HepG2 (cell line): ENCODE measurements around the gene GFAP. TPM values are rescaled to one million over a fixed set of nuclear protein-coding genes. Genes with fewer than 3 reads are reported as not detected.
A peak's percentile ranks its signal among the peaks of the same experiment; 100 is the strongest.

Source experiments
- AGO1 ChIP-seq: fragments of 200-400 bp; formaldehyde crosslinking; IDR thresholded peaks from 2 replicates; pipeline ENCODE4 v1.6.1; 2017; ENCODE audit warnings: mild to moderate bottlenecking, low read depth, low read length, moderate library complexity; ENCODE audit not compliant: poor library complexity, severe bottlenecking
- GFI1 ChIP-seq: sonication (generic); formaldehyde crosslinking; IDR thresholded peaks from 2 replicates; pipeline ENCODE4 v1.5.0; 2020; ENCODE audit warnings: missing genetic modification reagents, mild to moderate bottlenecking, borderline replicate concordance
- HNRNPL ChIP-seq: fragments of 200-400 bp; formaldehyde crosslinking; IDR thresholded peaks from 2 replicates; pipeline ENCODE4 v1.6.1; 2017; ENCODE audit warnings: mild to moderate bottlenecking, low read depth, low read length
- SALL1 ChIP-seq: sonication (generic); formaldehyde crosslinking; IDR thresholded peaks from 2 replicates; pipeline ENCODE4 v1.8.0; 2022; ENCODE audit warnings: mild to moderate bottlenecking, missing genetic modification reagents
- SRSF1 ChIP-seq: fragments of 200-400 bp; formaldehyde crosslinking; optimal IDR thresholded peaks from 2 replicates; pipeline ENCODE3; 2017; ENCODE audit warnings: mild to moderate bottlenecking, low read depth, low read length, moderate library complexity
- ZBTB7A ChIP-seq: sonication (generic); formaldehyde crosslinking; IDR thresholded peaks from 2 replicates; pipeline ENCODE4 v1.8.0; 2022; ENCODE audit warnings: mild to moderate bottlenecking, missing genetic modification reagents
- ZNF768 ChIP-seq: sonication (generic); formaldehyde crosslinking; IDR thresholded peaks from 2 replicates; pipeline ENCODE4 v1.4.0; 2020; ENCODE audit warnings: missing genetic modification reagents
- ZSCAN22 ChIP-seq: sonication (generic); formaldehyde crosslinking; IDR thresholded peaks from 2 replicates; pipeline ENCODE4 v1.4.0; 2020; ENCODE audit warnings: mild to moderate bottlenecking, missing genetic modification reagents
- polyA plus RNA-seq, 8 experiments: library from polyadenylated mRNA; depleted of rRNA in 3 of 8; stranded (reverse) in 7 of 8; unstranded in 1 of 8; fragments of >200 nt; fragmentation: Illumina TruSeq in 4 of 8; extraction: Trizol in 4 of 8; gene quantifications; 2 replicates each; pipeline versions ENCODE4 v1.2.1 to v1.2.3, GENCODE V29; 2011 to 2016; ENCODE audit warnings: low read depth in 4 of 8, missing spikeins in 1 of 8, mixed read lengths in 1 of 8; ENCODE audit not compliant: insufficient read depth in 1 of 8
- total RNA-seq, 5 experiments: library from RNA; depleted of rRNA; stranded (reverse); fragments of >200 nt; fragmentation: Illumina TruSeq; extraction: Trizol; gene quantifications; 2 replicates each; pipeline ENCODE4 v1.2.3, GENCODE V29; 2016; ENCODE audit warnings: low read depth in 1 of 5
- TF ChIP-seq, protein P1 (sequence below): sonication (generic); formaldehyde crosslinking; IDR thresholded peaks from 2 replicates; pipeline ENCODE4 v1.5.0; 2020; ENCODE audit warnings: mild to moderate bottlenecking, missing genetic modification reagents, borderline replicate concordance
- TF ChIP-seq, protein P2 (sequence below): sonication (generic); formaldehyde crosslinking; IDR thresholded peaks from 2 replicates; pipeline ENCODE4 v1.4.0; 2020; ENCODE audit warnings: missing genetic modification reagents

Gene GFAP
- total and polyA plus RNA-seq, 2 of the 13 experiments (the other 11 are each of a cell fraction or from before 2014, with no cell fraction given): 0.11 to 0.29 TPM

DNA sequence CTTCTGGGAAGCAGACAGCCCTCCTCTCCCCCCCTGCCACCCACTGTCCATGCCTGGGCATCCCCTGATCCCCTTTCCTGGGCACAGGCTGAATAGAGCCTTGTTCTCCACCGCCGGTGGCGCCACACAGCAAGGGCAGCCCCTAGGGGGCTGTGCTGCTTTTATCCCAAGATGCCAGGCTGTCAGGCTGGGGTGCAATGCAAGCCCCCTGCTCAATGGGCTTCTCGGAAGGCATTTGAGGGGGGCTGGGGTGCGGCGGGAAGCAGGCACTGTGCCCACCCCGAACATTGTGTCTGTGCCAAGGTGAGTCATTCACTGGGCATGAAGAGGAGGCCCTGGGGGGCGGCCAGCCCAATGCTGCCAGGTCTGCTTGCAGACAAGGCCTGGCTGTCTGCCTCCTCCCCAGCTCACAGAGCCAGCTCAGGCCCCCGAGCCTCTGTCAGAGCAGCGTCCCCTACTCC, 1.5 kb upstream of the GFAP start (continued):
- no peak for TF ChIP-seq GFI1
- TF ChIP-seq ZSCAN22 (CRISPR knock-in tag): no peak
- peak; percentile 98 for TF ChIP-seq HNRNPL
- TF ChIP-seq, protein P1, sequence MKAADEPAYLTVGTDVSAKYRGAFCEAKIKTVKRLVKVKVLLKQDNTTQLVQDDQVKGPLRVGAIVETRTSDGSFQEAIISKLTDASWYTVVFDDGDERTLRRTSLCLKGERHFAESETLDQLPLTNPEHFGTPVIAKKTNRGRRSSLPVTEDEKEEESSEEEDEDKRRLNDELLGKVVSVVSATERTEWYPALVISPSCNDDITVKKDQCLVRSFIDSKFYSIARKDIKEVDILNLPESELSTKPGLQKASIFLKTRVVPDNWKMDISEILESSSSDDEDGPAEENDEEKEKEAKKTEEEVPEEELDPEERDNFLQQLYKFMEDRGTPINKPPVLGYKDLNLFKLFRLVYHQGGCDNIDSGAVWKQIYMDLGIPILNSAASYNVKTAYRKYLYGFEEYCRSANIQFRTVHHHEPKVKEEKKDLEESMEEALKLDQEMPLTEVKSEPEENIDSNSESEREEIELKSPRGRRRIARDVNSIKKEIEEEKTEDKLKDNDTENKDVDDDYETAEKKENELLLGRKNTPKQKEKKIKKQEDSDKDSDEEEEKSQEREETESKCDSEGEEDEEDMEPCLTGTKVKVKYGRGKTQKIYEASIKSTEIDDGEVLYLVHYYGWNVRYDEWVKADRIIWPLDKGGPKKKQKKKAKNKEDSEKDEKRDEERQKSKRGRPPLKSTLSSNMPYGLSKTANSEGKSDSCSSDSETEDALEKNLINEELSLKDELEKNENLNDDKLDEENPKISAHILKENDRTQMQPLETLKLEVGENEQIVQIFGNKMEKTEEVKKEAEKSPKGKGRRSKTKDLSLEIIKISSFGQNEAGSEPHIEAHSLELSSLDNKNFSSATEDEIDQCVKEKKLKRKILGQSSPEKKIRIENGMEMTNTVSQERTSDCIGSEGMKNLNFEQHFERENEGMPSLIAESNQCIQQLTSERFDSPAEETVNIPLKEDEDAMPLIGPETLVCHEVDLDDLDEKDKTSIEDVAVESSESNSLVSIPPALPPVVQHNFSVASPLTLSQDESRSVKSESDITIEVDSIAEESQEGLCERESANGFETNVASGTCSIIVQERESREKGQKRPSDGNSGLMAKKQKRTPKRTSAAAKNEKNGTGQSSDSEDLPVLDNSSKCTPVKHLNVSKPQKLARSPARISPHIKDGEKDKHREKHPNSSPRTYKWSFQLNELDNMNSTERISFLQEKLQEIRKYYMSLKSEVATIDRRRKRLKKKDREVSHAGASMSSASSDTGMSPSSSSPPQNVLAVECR (CRISPR knock-in tag): peak; percentile 13; the same call in 1 of the 2 replicates
- TF ChIP-seq SALL1 (CRISPR knock-in tag): no peak
- TF ChIP-seq SRSF1: peak; percentile 58
- 0 out of 2 replicates have a peak, but pooled peaks have one; percentile 18 for TF ChIP-seq ZBTB7A (CRISPR knock-in tag)
- TF ChIP-seq, protein P2, sequence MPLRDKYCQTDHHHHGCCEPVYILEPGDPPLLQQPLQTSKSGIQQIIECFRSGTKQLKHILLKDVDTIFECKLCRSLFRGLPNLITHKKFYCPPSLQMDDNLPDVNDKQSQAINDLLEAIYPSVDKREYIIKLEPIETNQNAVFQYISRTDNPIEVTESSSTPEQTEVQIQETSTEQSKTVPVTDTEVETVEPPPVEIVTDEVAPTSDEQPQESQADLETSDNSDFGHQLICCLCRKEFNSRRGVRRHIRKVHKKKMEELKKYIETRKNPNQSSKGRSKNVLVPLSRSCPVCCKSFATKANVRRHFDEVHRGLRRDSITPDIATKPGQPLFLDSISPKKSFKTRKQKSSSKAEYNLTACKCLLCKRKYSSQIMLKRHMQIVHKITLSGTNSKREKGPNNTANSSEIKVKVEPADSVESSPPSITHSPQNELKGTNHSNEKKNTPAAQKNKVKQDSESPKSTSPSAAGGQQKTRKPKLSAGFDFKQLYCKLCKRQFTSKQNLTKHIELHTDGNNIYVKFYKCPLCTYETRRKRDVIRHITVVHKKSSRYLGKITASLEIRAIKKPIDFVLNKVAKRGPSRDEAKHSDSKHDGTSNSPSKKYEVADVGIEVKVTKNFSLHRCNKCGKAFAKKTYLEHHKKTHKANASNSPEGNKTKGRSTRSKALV (CRISPR knock-in tag): no peak
- peak; percentile 72; the same call in 1 of the 2 replicates for TF ChIP-seq ZNF768 (CRISPR knock-in tag)
- peak; percentile 35 for TF ChIP-seq AGO1
- TF ChIP-seq, all 625 proteins: peak for 17
